HCT116 (cell line): Measurements from ENCODE around the gene LINGO4. TPM values are rescaled to one million over a fixed set of nuclear protein-coding genes. Genes with fewer than 3 reads are reported as not detected.

ENCODE experiments used
- ATAC-seq: fragments of 200-7000 bp; cut with Tn5 transposase; 2 replicates; pipeline ENCODE4 v1.9.1; 2020; ENCODE audit warnings: mild to moderate bottlenecking, moderate library complexity
- BruUV-seq: library from RNA; stranded (reverse); fragments of 400-500 nt; replicated peaks from 2 replicates; lab custom pipeline; 2021; lab: Mats Ljungman, UMichigan
- CTCF ChIA-PET: fragments of 300-600 bp; sonication (Branson Sonifier 250); formaldehyde crosslinking; loops from one replicate; lab custom pipeline; 2021; ENCODE audit warnings: antibody characterized with exemption; lab: Charles Lee
- POLR2A ChIA-PET: fragments of 300-600, 350-600 bp; sonication (Branson Sonifier 250); formaldehyde crosslinking; loops from one replicate; lab custom pipeline; 2021; ENCODE audit warnings: antibody characterized with exemption; lab: Charles Lee
- RAD21 ChIA-PET, 2 experiments: fragments of 300-600 bp; sonication (Branson Sonifier 250); formaldehyde crosslinking; loops; one replicate each; lab custom pipeline; 2023; ENCODE audit warnings: low total read pairs in 2 of 2; ENCODE audit not compliant: uncharacterized antibody in 2 of 2, unreplicated experiment in 2 of 2, low non-redundant PET in 1 of 2; lab: Charles Lee
- DNase-seq: peaks from one replicate; pipeline ENCODE4 v3.0.0-alpha.2; 2010; ENCODE audit warnings: low read depth, low spot score
- H2AFZ ChIP-seq: fragments of 200-600 bp; shearing (Covaris generic), sonication (generic); 2 replicates; pipeline ENCODE4 v1.6.1; 2017; ENCODE audit warnings: low read depth, mixed run types, mixed read lengths, antibody characterized with exemption, low read length; ENCODE audit not compliant: poor library complexity, severe bottlenecking
- H3K27ac ChIP-seq: 2 replicates; pipeline ENCODE4 v1.5.1; 2012; ENCODE audit warnings: low read depth, low read length
- H3K27me3 ChIP-seq: fragments of 200-600 bp; sonication (generic); 2 replicates; pipeline ENCODE4 v1.6.1; 2016; ENCODE audit warnings: mixed run types, low read length, mixed read lengths; ENCODE audit not compliant: insufficient read depth
- H3K36me3 ChIP-seq, 2 experiments: fragments of 200-500 bp in 1 of 2; fragments of 200-600 bp in 1 of 2; sonication (Bioruptor generic) in 1 of 2; sonication (generic) in 1 of 2; 2 replicates each; pipeline versions ENCODE4 v1.5.1 to v1.6.1; 2014 to 2016; ENCODE audit warnings: low read length in 2 of 2, inconsistent platforms in 1 of 2, mixed read lengths in 1 of 2, mixed run types in 1 of 2; ENCODE audit not compliant: insufficient read depth in 2 of 2, control insufficient read depth in 1 of 2
- H3K4me1 ChIP-seq, 2 experiments: fragments of 200-600 bp in 1 of 2; sonication (generic) in 1 of 2; 2 replicates each; pipeline versions ENCODE4 v1.5.1 to v1.6.1; 2012 to 2017; ENCODE audit warnings: low read length in 2 of 2, inconsistent platforms in 1 of 2, mild to moderate bottlenecking in 1 of 2, mixed read lengths in 1 of 2, mixed run types in 1 of 2, moderate library complexity in 1 of 2; ENCODE audit not compliant: insufficient read depth in 2 of 2, control insufficient read depth in 1 of 2
- H3K4me2 ChIP-seq: fragments of 200-600 bp; sonication (generic); 2 replicates; pipeline ENCODE4 v1.6.1; 2017; ENCODE audit warnings: mixed run types, low read length, mixed read lengths
- H3K4me3 ChIP-seq, 2 experiments: fragments of 200-600 bp in 1 of 2; sonication (generic) in 1 of 2; replicated peaks in 1 of 2; 2 replicates each; pipeline ENCODE4 v1.5.1; 2011 to 2016; ENCODE audit warnings: low read length in 2 of 2, control low read depth in 1 of 2, low read depth in 1 of 2, mild to moderate bottlenecking in 1 of 2, mixed read lengths in 1 of 2, mixed run types in 1 of 2
- H3K79me2 ChIP-seq: fragments of 200-600 bp; sonication (generic); 2 replicates; pipeline ENCODE4 v1.6.1; 2017; ENCODE audit warnings: mild to moderate bottlenecking, mixed run types, low read length, moderate library complexity, mixed read lengths; ENCODE audit not compliant: insufficient read depth
- H3K9ac ChIP-seq: fragments of 200-600 bp; sonication (generic); 2 replicates; pipeline ENCODE4 v1.6.1; 2016; ENCODE audit warnings: low read length, mixed read lengths
- H3K9me2 ChIP-seq: fragments of 200-600 bp; sonication (generic), shearing (Covaris generic); 2 replicates; pipeline ENCODE4 v1.6.1; 2017; ENCODE audit warnings: mixed run types, mild to moderate bottlenecking, moderate library complexity; ENCODE audit not compliant: insufficient read depth
- H3K9me3 ChIP-seq, 2 experiments: fragments of 200-500 bp in 1 of 2; fragments of 200-600 bp in 1 of 2; sonication (Bioruptor generic) in 1 of 2; sonication (generic) in 1 of 2; 2 replicates each; pipeline ENCODE4 v1.6.1; 2014 to 2017; ENCODE audit warnings: low read length in 2 of 2, mixed read lengths in 2 of 2, inconsistent platforms in 1 of 2, low read depth in 1 of 2, mild to moderate bottlenecking in 1 of 2, mixed run types in 1 of 2, moderate library complexity in 1 of 2; ENCODE audit not compliant: control insufficient read depth in 1 of 2, insufficient read depth in 1 of 2
- H4K20me1 ChIP-seq: fragments of 200-600 bp; sonication (generic), shearing (Covaris generic); 2 replicates; pipeline ENCODE4 v1.6.1; 2017; ENCODE audit warnings: mixed run types, mild to moderate bottlenecking, moderate library complexity; ENCODE audit not compliant: insufficient read depth
- EGR1 ChIP-seq: IDR thresholded peaks from 2 replicates; pipeline ENCODE4 v1.6.1; 2012; ENCODE audit warnings: low read depth
- FOSL1 ChIP-seq: IDR thresholded peaks from 2 replicates; pipeline ENCODE4 v1.6.1; 2012; ENCODE audit warnings: low read depth
- JUND ChIP-seq: IDR thresholded peaks from 2 replicates; pipeline ENCODE4 v1.6.1; 2012
- SIN3A ChIP-seq: IDR thresholded peaks from 2 replicates; pipeline ENCODE4 v1.6.1; 2012; ENCODE audit warnings: low read depth
- SRF ChIP-seq: IDR thresholded peaks from 2 replicates; pipeline ENCODE4 v1.6.1; 2012; ENCODE audit warnings: low read depth
- TCF7L2 ChIP-seq: IDR thresholded peaks from 2 replicates; pipeline ENCODE4 v1.7.0; 2011; ENCODE audit warnings: borderline replicate concordance, inconsistent platforms; ENCODE audit not compliant: insufficient read depth, insufficient read length; ENCODE audit errors: extremely low read depth
- YY1 ChIP-seq: IDR thresholded peaks from 2 replicates; pipeline ENCODE4 v1.6.1; 2011; ENCODE audit warnings: low read length, low read depth, moderate library complexity, mild to moderate bottlenecking; ENCODE audit not compliant: insufficient replicate concordance; ENCODE audit errors: extremely low read depth
- ZFX ChIP-seq: fragments of 450-650 bp; IDR thresholded peaks from 2 replicates; pipeline ENCODE4 v1.6.1; 2017
- intact Hi-C: fragments of 100-400 bp; cut with micrococcal nuclease; formaldehyde crosslinking; loops from 2 replicates; pipeline ENCODE4 v1.10.0; 2022
- total RNA-seq: library from RNA; stranded (reverse); gene quantifications from one replicate; pipeline ENCODE4 v1.2.1, GENCODE V29; 2021; ENCODE audit not compliant: unreplicated experiment
- TF ChIP-seq, protein P1 (sequence below): IDR thresholded peaks from 2 replicates; pipeline ENCODE4 v1.6.1; 2011; ENCODE audit warnings: mild to moderate bottlenecking, low read length, moderate library complexity; ENCODE audit not compliant: insufficient replicate concordance; ENCODE audit errors: extremely low read depth

Gene LINGO4
- total RNA-seq, 1 experiment from 2014 or later: not detected

DNA sequence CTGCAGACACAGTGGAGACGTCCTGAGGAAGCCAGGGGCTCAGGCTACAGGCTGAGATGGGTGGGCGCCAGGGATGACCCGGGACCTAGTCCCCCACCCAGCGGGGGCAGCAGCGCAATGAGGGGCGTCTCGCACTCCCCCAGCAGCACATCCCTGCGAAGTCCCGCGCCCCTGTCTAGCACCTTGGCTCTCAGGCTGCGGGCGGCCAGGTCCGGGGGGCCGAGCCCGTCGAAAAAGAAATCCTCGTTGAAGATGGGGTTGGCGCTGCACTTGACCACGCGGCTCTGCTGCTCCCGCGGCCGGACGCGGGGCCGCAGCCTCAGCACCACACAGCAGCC, 32.6 kb upstream of the LINGO4 start:
- TF ChIP-seq SRF (no peak), TCF7L2 (no peak), SIN3A (no peak), ZFX (no peak), JUND (no peak), FOSL1 (no peak), EGR1 (no peak), YY1 (no peak)
- TF ChIP-seq, protein P1, sequence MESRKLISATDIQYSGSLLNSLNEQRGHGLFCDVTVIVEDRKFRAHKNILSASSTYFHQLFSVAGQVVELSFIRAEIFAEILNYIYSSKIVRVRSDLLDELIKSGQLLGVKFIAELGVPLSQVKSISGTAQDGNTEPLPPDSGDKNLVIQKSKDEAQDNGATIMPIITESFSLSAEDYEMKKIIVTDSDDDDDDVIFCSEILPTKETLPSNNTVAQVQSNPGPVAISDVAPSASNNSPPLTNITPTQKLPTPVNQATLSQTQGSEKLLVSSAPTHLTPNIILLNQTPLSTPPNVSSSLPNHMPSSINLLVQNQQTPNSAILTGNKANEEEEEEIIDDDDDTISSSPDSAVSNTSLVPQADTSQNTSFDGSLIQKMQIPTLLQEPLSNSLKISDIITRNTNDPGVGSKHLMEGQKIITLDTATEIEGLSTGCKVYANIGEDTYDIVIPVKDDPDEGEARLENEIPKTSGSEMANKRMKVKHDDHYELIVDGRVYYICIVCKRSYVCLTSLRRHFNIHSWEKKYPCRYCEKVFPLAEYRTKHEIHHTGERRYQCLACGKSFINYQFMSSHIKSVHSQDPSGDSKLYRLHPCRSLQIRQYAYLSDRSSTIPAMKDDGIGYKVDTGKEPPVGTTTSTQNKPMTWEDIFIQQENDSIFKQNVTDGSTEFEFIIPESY: no peak
- H3K9me3 ChIP-seq: peaks cover 0 to 3% of the 10 kb centered on the region in 2 experiments; a peak in 1 of 4 replicates
- no peaks in the 10 kb centered on the region for H3K27me3 ChIP-seq
- BruUV-seq: no TSS peak
- H3K27ac ChIP-seq: no peak overlapping the region; the same call in 1 of the 2 replicates
- H3K4me2 ChIP-seq: no peak overlapping the region
- no peak overlapping the region for H3K9ac ChIP-seq
- no peaks in the 10 kb centered on the region for H3K36me3 ChIP-seq
- DNase-seq (no peak), ATAC-seq (no peak)
- no peak overlapping the region for H3K4me3 ChIP-seq
- no peak overlapping the region for H2AFZ ChIP-seq
- H3K79me2 ChIP-seq: no peaks in the 10 kb centered on the region
- POLR2A ChIA-PET: no interaction called here
- intact Hi-C loops: loop anchor here (5.0 kb wide), 3 partner anchors 396 to 641 kb away; partner anchors contain the start of gene PIP5K1A
- RAD21 ChIA-PET: no interaction called here
- CTCF ChIA-PET: no interaction called here
- H3K4me1 ChIP-seq: peaks cover 0 to 46% of the 10 kb centered on the region in 2 experiments; a peak in 3 of 4 replicates
- no peaks in the 10 kb centered on the region for H4K20me1 ChIP-seq
- H3K9me2 ChIP-seq: no peaks in the 10 kb centered on the region; the same call in 1 of the 2 replicates
